Posterior vena cava (tissue), 2 donors: Measurements from ENCODE around the gene ELOF1. TPM values are rescaled to one million over a fixed set of nuclear protein-coding genes. Genes with fewer than 3 reads are reported as not detected.
"Not testable (repeated sequence)": the region's sequence is repeated elsewhere in the genome, so short reads cannot be mapped to it uniquely, and the experiment has no call there.

Experiments used
- DNase-seq: peaks from one replicate; pipeline ENCODE4 v3.0.0-alpha.2; 2020; ENCODE audit warnings: low spot score
- intact Hi-C, 2 donors: fragments of 100-400 bp; cut with DNase I; formaldehyde crosslinking; loops; one replicate each; pipeline versions ENCODE4 v1.14.1 to v1.14.2; 2022 to 2023
- total RNA-seq, 2 donors: library from RNA; stranded (reverse); fragmentation: NEBNext Ultra II Directional; extraction: Animal tissue kit (Norgen Biotek cat#: 25700); gene quantifications; one replicate each; pipeline ENCODE4 v1.2.1, GENCODE V29; 2021
- donor health status: DM: yes; HTN: yes; CAD: no.
- donor health status: DM: yes; HTN: yes; CAD: no.

Gene ELOF1
- total RNA-seq, 2 donors from 2014 or later, result 23.2 to 36.9 TPM

GRCh38 chr19:11574689-11575088 lies 15.7 kb upstream of the ELOF1 start:
- DNase-seq, result no peak
- intact Hi-C loops, result no loop called here

DNA sequence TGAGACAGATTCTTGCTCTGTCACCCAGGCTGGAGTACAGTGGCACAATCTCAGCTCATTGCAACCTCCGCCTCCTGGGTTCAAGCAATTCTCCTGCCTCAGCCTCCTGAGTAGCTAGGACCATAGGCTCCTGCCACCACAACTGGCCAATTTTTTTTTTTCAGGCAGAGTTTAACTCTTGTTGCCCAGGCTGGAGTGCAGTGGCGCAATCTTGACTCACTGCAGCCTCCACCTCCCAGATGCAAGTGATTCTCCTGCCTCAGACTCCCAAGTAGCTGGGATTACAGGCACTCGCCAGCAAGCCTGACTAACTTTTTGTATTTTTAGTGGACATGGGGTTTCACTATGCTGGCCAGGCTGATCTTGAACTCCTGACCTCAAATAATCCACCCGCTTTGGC lies 14.7 kb upstream of the ELOF1 start:
- DNase-seq, intact Hi-C loops: not testable (repeated sequence)

DNA sequence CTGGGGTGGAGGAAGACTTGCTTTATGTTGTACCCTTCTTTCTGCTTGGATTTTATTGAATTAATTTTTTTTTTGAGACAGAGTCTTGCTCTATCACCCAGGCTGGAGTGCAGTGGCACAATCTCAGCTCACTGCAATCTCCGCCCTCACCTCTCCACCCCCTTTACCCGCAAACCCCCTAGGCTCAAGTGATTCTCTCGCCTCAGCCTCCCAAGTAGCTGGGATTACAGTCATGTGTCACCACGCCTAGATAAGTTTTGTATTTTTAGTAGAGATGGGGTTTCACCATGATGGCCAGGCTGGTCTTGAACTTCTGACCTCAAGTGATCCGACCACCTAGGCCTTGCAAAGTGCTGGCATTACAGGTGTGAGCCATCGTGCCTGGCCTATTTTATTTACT lies 14.3 kb upstream of the ELOF1 start:
- DNase-seq, intact Hi-C loops: not testable (repeated sequence)

- intact Hi-C loops, result no loop called here
- DNase-seq, result no peak
These were observed 11.0 kb upstream of the ELOF1 start for GRCh38 chr19:11570039-11570462.

DNA sequence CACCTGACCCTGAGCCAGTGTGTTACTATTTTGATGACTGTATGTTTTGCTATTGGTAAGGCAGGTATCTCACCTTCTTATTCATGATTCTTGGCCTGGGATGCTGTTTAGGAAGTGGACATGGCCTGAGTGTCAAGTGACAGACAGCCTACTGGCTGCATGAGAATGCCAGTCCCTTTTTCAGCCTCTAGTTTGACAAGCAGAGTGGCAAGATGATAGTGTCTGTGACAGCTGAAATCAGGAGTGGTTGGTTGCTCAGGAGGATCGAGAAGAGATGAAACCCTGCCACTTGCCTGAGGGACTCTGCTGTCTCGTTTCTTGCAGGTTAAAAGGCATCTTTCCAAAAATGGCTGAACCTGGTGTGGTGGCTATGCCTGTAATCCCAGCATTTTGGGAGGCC lies 7.1 kb upstream of the ELOF1 start:
- intact Hi-C loops, result no loop called here
- no peak for DNase-seq

DNA sequence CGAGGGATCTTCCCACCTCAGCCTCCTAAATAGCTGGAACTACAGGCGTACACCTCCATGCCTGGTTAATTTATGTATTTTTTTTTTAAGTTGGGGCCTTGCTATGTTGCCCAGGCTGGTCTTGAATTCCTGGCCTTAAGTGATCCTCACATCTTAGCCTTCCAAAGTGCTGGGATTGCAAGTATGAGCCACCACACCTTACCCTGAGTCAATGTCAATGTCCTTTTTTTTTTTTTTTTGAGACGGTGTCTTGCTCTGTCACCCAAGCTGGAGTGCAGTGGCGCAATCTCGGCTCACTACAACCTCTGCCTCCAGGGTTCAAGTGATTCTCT lies 6.6 kb upstream of the ELOF1 start:
- DNase-seq, intact Hi-C loops: not testable (repeated sequence)

GRCh38 chr19:11564082-11564807 lies 5.2 kb upstream of the ELOF1 start:
- intact Hi-C loops, DNase-seq: not testable (repeated sequence)

DNA sequence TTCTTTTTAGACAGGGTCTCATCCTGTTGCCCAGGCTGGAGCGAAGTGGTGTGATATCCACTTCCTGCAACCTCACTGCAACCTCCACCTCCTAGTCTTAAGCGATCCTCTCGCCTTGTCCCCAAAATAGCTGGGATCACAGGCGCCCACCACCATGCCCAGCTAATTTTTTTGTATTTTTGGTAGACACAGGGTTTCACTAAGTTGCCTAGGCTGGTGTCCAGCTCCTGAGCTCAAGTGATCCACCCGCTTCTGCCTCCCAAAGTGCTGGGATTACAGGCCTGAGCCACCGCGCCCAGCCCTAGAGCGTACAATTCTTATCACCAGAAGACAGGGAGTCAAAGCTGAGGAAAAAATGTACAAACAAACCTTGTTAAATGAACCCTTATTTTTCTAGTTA lies 4.5 kb upstream of the ELOF1 start:
- intact Hi-C loops, result no loop called here
- DNase-seq, result no peak

DNA sequence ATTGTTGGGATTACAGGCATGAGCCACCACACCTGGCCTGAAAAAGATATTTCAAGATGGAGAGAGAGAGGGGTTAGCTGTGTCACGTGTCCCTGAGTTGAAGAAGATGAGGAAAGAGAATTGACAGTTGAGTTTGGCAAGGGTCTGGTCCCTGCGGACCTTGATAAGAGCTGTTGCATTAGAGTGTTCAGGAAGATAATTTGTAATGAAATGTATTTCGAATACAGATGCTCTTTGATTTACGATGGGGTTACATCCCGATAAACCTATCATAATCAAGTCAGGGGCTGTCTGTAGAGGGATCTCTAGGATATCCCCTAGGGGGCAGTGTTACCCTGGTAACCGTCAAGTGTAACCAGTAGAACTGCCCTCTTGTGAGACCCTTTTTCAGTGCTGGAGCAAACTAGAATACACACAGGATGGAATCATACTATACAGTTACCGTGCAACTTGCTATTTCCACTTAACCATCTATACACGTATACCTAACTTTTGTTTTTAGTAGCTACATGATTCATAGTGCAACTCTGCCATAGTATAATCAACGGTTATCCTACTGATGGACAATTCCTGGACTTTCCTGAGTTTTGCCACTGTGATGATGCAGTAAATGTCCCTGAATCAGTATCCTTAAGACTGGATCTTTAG lies 1.5 kb upstream of the ELOF1 start:
- DNase-seq, result no peak
- intact Hi-C loops, result no loop called here

GRCh38 chr19:11556634-11557420 lies 2.2 kb downstream of the ELOF1 start:
- no peak for DNase-seq
- intact Hi-C loops, result no loop called here

GRCh38 chr19:11555246-11555645 lies 3.8 kb downstream of the ELOF1 start:
- intact Hi-C loops, result no loop called here
- no peak for DNase-seq

DNA sequence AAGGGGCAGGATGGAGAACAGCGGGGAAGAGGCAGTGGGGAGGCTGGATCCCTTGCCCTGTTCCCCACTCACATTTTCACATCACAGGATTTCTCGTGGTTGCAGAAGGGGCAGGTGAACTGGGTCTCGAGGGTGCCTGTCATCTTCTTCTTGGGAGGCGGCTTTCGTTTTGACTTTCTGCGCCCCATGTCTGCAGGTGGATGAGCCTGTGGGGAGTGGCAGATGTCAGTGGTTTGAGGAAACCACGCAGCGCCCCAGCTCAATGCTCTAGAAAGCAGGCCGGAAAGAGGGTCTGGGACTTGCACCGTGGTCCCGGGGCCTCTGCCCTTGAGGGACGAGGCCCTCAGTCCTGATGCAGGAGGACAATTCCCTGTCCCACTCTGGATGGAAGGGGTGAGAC lies 4.9 kb downstream of the ELOF1 start:
- DNase-seq, result no peak
- intact Hi-C loops, result no loop called here

GRCh38 chr19:11552666-11553372 lies 6.2 kb downstream of the ELOF1 start:
- intact Hi-C loops, result no loop called here
- no peak for DNase-seq

DNA sequence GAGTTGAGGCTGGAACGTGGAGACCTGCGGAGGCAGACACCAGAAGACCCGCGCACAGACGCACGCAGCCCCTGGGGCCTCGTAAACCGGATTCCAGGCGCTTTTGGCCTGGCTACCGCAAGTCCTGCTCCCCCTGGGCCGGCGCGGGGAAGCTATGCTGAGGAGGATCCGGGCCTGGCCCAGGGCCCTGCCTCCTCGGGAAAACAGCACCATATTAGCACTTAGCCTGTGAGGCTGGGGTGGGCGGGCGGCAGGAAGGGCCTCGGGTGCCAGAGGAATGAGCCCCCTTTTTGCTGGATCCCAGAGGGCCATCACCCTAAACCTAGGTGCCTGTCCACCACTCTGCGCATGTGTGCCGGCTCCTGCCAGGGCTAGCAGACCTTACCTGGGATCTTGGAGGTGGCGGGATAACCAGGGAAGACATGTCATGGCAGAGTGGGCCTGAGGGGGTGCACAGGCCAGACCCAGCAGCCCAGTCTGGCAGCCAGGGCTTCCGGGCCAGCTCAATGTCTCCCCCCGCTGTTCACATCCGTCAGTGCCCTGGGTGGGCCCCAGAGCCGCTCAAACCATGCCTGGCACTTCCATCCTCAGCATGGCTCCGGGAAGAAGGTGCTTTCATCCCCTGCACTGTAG lies 7.3 kb downstream of the ELOF1 start:
- intact Hi-C loops, result no loop called here

GRCh38 chr19:11550265-11550664 lies 8.8 kb downstream of the ELOF1 start:
- DNase-seq, result no peak
- intact Hi-C loops, result no loop called here

More for the DNA sequence above, 7.3 kb downstream of the ELOF1 start:
- DNase-seq, result peak; percentile 88

GRCh38 chr19:11549386-11549953 lies 9.6 kb downstream of the ELOF1 start:
- DNase-seq, result no peak
- intact Hi-C loops, result no loop called here

- DNase-seq, result no peak
- intact Hi-C loops, result loop anchor here in 1 of 2 donors (2.0 kb wide), 1 partner anchor 79 kb away; no protein-coding TSS in a partner anchor
These were observed 10.9 kb downstream of the ELOF1 start for GRCh38 chr19:11547929-11548700.

GRCh38 chr19:11541238-11541637 lies 17.8 kb downstream of the ELOF1 start:
- intact Hi-C loops, result no loop called here
- no peak for DNase-seq
